G401 (cell line): Measurements from ENCODE around the gene TNFRSF19. TPM values are rescaled to one million over a fixed set of nuclear protein-coding genes. Genes with fewer than 3 reads are reported as not detected.
A peak's percentile ranks its signal among the peaks of the same experiment; 100 is the strongest.

Experiments used
- DNase-seq: peaks from one replicate; pipeline ENCODE4 v3.0.0-alpha.2; 2015; ENCODE audit warnings: low spot score
- in situ Hi-C: cut with HindIII; loops from 2 replicates; pipeline ENCODE4 v1.10.0; 2016; ENCODE audit warnings: low sequenced_read_pairs, mixed read lengths
- total RNA-seq: library from RNA; depleted of rRNA; stranded (reverse); fragments of >200 nt; shearing (Covaris generic); gene quantifications from 2 replicates; pipeline ENCODE4 v1.2.3, GENCODE V29; 2014

Gene TNFRSF19
- total RNA-seq, 1 experiment from 2014 or later = not detected

- no peak for DNase-seq
- in situ Hi-C loops = no loop called here
Observed at GRCh38 chr13:23599083-23599925, 29.1 kb downstream of the TNFRSF19 start.

- in situ Hi-C loops = no loop called here
- DNase-seq = no peak
Observed at GRCh38 chr13:23600100-23600499, 29.9 kb downstream of the TNFRSF19 start.

GRCh38 chr13:23600534-23600933 is 30.3 kb downstream of the TNFRSF19 start:
- DNase-seq = no peak
- in situ Hi-C loops = no loop called here

GRCh38 chr13:23605831-23606230 is 35.6 kb downstream of the TNFRSF19 start:
- DNase-seq = no peak
- in situ Hi-C loops = no loop called here

- DNase-seq = no peak
- in situ Hi-C loops = no loop called here
Observed at GRCh38 chr13:23608138-23608537, 37.9 kb downstream of the TNFRSF19 start.

- in situ Hi-C loops = no loop called here
- peak; percentile 15 for DNase-seq
Observed at GRCh38 chr13:23608701-23609413, 38.6 kb downstream of the TNFRSF19 start.

- in situ Hi-C loops = no loop called here
- DNase-seq = no peak
Observed at GRCh38 chr13:23609414-23609760, 39.2 kb downstream of the TNFRSF19 start.

GRCh38 chr13:23609874-23610576 is 39.8 kb downstream of the TNFRSF19 start:
- in situ Hi-C loops = no loop called here
- DNase-seq = no peak

- DNase-seq = no peak
- in situ Hi-C loops = no loop called here
Observed at GRCh38 chr13:23610966-23611491, 40.8 kb downstream of the TNFRSF19 start.

- in situ Hi-C loops = no loop called here
- DNase-seq = no peak
Observed at GRCh38 chr13:23612182-23612581, 42.0 kb downstream of the TNFRSF19 start.

- DNase-seq = no peak
- in situ Hi-C loops = no loop called here
Observed at GRCh38 chr13:23612731-23613130, 42.5 kb downstream of the TNFRSF19 start.

- in situ Hi-C loops = no loop called here
- no peak for DNase-seq
Observed at GRCh38 chr13:23613596-23613995, 43.4 kb downstream of the TNFRSF19 start.

GRCh38 chr13:23615395-23616081 is 45.3 kb downstream of the TNFRSF19 start:
- in situ Hi-C loops = no loop called here
- no peak for DNase-seq

- no peak for DNase-seq
- in situ Hi-C loops = no loop called here
Observed at GRCh38 chr13:23616228-23616627, 46.0 kb downstream of the TNFRSF19 start.

GRCh38 chr13:23617551-23618024 is 47.4 kb downstream of the TNFRSF19 start:
- in situ Hi-C loops = no loop called here
- DNase-seq = no peak

GRCh38 chr13:23618341-23618740 is 48.1 kb downstream of the TNFRSF19 start:
- no peak for DNase-seq
- in situ Hi-C loops = no loop called here

- in situ Hi-C loops = no loop called here
- no peak for DNase-seq
Observed at GRCh38 chr13:23619068-23619855, 49.0 kb downstream of the TNFRSF19 start.

GRCh38 chr13:23620211-23620610 is 50.0 kb downstream of the TNFRSF19 start:
- DNase-seq = no peak
- in situ Hi-C loops = no loop called here
